Hepatocyte (in vitro differentiated cells): ENCODE data around the gene LY6G6F. TPM values are rescaled to one million over a fixed set of nuclear protein-coding genes. Genes with fewer than 3 reads are reported as not detected.
A peak's percentile ranks its signal among the peaks of the same experiment; 100 is the strongest.

Experiments used
- DNase-seq: peaks from one replicate; pipeline ENCODE4 v3.0.0-alpha.2; 2016; ENCODE audit warnings: low spot score
- H2AFZ ChIP-seq: fragments of 200-600 bp; sonication (generic); 2 replicates; pipeline ENCODE4 v1.6.0; 2016; ENCODE audit warnings: antibody characterized with exemption, mild to moderate bottlenecking
- H3K27ac ChIP-seq: fragments of 200-600 bp; sonication (generic); 2 replicates; pipeline ENCODE4 v1.5.1; 2016; ENCODE audit warnings: mild to moderate bottlenecking
- H3K27me3 ChIP-seq: fragments of 200-600 bp; sonication (generic); 2 replicates; pipeline ENCODE4 v1.6.1; 2016
- H3K36me3 ChIP-seq: fragments of 200-600 bp; sonication (generic); replicated peaks from 2 replicates; pipeline ENCODE4 v1.5.1; 2016; ENCODE audit warnings: low read depth; ENCODE audit not compliant: insufficient read depth
- H3K4me1 ChIP-seq: fragments of 200-600 bp; sonication (generic); 2 replicates; pipeline ENCODE4 v1.5.1; 2016; ENCODE audit warnings: mild to moderate bottlenecking, moderate library complexity; ENCODE audit not compliant: insufficient read depth
- H3K4me2 ChIP-seq: fragments of 200-600 bp; sonication (generic); 2 replicates; pipeline ENCODE4 v1.6.0; 2016
- H3K4me3 ChIP-seq: fragments of 200-600 bp; sonication (generic); 2 replicates; pipeline ENCODE4 v1.5.1; 2016; ENCODE audit warnings: mild to moderate bottlenecking
- H3K79me2 ChIP-seq: fragments of 200-600 bp; sonication (generic); 2 replicates; pipeline ENCODE4 v1.6.0; 2017; ENCODE audit warnings: mild to moderate bottlenecking
- H3K9me2 ChIP-seq: fragments of 200-600 bp; sonication (generic); replicated peaks from 2 replicates; pipeline ENCODE4 v1.6.0; 2017; ENCODE audit warnings: mild to moderate bottlenecking; ENCODE audit not compliant: insufficient read depth
- H3K9me3 ChIP-seq: fragments of 200-600 bp; sonication (generic); 2 replicates; pipeline ENCODE4 v1.5.1; 2016; ENCODE audit warnings: low read depth, mild to moderate bottlenecking
- H4K20me1 ChIP-seq: fragments of 200-600 bp; sonication (generic); 2 replicates; pipeline ENCODE4 v1.6.0; 2016; ENCODE audit warnings: mild to moderate bottlenecking; ENCODE audit not compliant: insufficient read depth, poor library complexity, severe bottlenecking
- EZH2 ChIP-seq: fragments of 200-600 bp; sonication (generic); IDR thresholded peaks from 2 replicates; pipeline ENCODE4 v1.6.1; 2016; ENCODE audit warnings: antibody characterized with exemption, mild to moderate bottlenecking, borderline replicate concordance
- EZH2phosphoT487 ChIP-seq: fragments of 200-600 bp; sonication (generic); IDR thresholded peaks from one replicate; pipeline ENCODE4 v1.6.1; 2018; ENCODE audit warnings: antibody characterized with exemption, mild to moderate bottlenecking, low read depth, moderate library complexity; ENCODE audit not compliant: unreplicated experiment, severe bottlenecking
- WGBS: methylation state at CpG from one replicate; pipeline ENCODE4 v1.1.6; 2016; ENCODE audit warnings: low lambda C conversion rate; ENCODE audit errors: missing lambda C conversion rate; 5-methylcytosine and 5-hydroxymethylcytosine counted together
- polyA plus RNA-seq: library from polyadenylated mRNA; unstranded; fragments of >200 nt; fragmentation: Nextera tagmentation; extraction: Ambion mirVana; gene quantifications from 2 replicates; pipeline ENCODE4 v1.2.1, GENCODE V29; 2016
- total RNA-seq: library from RNA; depleted of rRNA; stranded (reverse); fragments of >200 nt; gene quantifications from 2 replicates; pipeline ENCODE4 v1.2.3, GENCODE V29; 2014
- TF ChIP-seq, protein P1 (sequence below): fragments of 200-600 bp; sonication (generic); IDR thresholded peaks from 2 replicates; pipeline ENCODE4 v1.5.1; 2016; ENCODE audit warnings: antibody characterized with exemption, mild to moderate bottlenecking; ENCODE audit not compliant: poor library complexity

The LY6G6F gene
- total and polyA plus RNA-seq, 2 experiments from 2014 or later = not detected

DNA sequence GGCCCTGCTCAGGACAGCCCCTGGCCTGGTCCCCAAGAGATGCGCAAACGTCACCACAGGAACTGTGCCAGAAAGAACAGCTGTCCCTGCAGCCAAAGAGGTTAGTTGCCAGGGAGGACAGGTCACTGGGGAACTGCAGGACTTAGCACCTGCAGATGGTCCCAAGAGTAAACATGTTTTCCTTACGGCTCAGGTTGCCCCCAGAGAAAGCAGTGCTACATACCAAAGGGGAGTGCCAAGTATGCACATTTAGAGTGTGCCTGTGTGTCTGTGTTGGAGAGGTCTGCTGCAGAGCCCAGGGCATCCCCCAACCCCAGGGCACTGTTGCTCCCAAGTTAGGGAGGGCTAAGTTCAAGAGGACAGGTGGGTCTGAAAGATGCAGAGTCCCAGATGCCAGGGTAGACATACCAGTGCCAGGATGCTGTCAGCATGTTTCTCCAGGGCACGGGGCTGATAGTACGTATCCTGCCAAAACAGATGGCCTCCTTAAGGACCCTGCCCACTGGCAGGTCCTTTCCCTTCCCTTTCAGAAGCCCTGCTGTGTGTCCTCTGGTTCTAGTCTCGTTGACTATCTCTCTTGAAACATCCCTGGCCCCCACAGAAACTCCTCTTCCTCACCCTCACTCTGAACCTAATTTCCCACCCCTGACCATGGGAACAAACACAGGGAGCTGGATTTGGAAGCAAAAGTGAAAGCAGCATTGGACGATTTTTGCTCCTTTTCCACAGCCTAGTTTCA, 4.8 kb upstream of the LY6G6F start:
- 38% methylated on average over 7 of the region's 7 CpGs for WGBS
- peaks cover 56% of the 10 kb centered on the region for H3K79me2 ChIP-seq
- DNase-seq = no peak

DNA sequence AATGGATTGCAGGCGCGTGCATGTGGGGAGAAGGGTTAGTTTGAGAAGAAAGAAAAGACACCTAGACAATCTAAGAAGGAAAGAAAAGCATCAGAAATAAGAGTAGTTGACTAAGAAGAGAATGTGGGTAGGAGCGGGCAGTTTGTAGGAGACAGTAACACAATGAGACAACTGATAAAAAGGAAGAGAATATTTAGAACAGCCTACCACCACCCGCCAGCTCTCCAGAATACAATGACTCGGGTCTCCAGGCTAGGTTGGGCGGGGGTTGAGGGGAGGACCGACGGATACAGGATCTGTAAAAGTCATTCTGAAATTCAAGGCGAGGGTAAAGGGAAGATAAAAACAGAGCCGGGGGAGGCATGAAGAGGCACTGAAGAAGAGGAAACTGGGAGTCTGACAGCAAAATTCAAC, 4.3 kb upstream of the LY6G6F start:
- peak overlapping the region; percentile 96 for H3K27ac ChIP-seq
- DNase-seq = no peak
- H3K27me3 ChIP-seq = no peaks in the 10 kb centered on the region
- H3K4me1 ChIP-seq = peaks cover 26% of the 10 kb centered on the region
- peak overlapping the region; percentile 65 for H3K4me3 ChIP-seq
- no peaks in the 10 kb centered on the region for H3K36me3 ChIP-seq
- H2AFZ ChIP-seq = peak overlapping the region; percentile 47
- H3K4me2 ChIP-seq = peak overlapping the region; percentile 97
- H4K20me1 ChIP-seq = peaks cover 5% of the 10 kb centered on the region
- WGBS = 4% methylated on average over 10 of the region's 10 CpGs
- no peaks in the 10 kb centered on the region for H3K9me2 ChIP-seq
- no peaks in the 10 kb centered on the region for H3K9me3 ChIP-seq
- TF ChIP-seq EZH2phosphoT487 = no peak
- no peak for TF ChIP-seq EZH2
- TF ChIP-seq, protein P1, sequence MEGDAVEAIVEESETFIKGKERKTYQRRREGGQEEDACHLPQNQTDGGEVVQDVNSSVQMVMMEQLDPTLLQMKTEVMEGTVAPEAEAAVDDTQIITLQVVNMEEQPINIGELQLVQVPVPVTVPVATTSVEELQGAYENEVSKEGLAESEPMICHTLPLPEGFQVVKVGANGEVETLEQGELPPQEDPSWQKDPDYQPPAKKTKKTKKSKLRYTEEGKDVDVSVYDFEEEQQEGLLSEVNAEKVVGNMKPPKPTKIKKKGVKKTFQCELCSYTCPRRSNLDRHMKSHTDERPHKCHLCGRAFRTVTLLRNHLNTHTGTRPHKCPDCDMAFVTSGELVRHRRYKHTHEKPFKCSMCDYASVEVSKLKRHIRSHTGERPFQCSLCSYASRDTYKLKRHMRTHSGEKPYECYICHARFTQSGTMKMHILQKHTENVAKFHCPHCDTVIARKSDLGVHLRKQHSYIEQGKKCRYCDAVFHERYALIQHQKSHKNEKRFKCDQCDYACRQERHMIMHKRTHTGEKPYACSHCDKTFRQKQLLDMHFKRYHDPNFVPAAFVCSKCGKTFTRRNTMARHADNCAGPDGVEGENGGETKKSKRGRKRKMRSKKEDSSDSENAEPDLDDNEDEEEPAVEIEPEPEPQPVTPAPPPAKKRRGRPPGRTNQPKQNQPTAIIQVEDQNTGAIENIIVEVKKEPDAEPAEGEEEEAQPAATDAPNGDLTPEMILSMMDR = no peak
- peaks cover 51% of the 10 kb centered on the region for H3K79me2 ChIP-seq

More for the DNA sequence above, 4.8 kb upstream of the LY6G6F start:
- Histone ChIP-seq H3K36me3 (no peaks in the 10 kb centered on the region), H3K9me3 (no peaks in the 10 kb centered on the region), H3K27me3 (no peaks in the 10 kb centered on the region), H3K4me2 (peak overlapping the region; percentile 97), H4K20me1 (peaks cover 5% of the 10 kb centered on the region), H2AFZ (peak overlapping the region; percentile 47), H3K4me1 (peaks cover 26% of the 10 kb centered on the region), H3K4me3 (peak overlapping the region; percentile 65), H3K27ac (peak overlapping the region; percentile 96), H3K9me2 (no peaks in the 10 kb centered on the region)
- TF ChIP-seq EZH2 (no peak), EZH2phosphoT487 (no peak)
- TF ChIP-seq, protein P1 = no peak

DNA sequence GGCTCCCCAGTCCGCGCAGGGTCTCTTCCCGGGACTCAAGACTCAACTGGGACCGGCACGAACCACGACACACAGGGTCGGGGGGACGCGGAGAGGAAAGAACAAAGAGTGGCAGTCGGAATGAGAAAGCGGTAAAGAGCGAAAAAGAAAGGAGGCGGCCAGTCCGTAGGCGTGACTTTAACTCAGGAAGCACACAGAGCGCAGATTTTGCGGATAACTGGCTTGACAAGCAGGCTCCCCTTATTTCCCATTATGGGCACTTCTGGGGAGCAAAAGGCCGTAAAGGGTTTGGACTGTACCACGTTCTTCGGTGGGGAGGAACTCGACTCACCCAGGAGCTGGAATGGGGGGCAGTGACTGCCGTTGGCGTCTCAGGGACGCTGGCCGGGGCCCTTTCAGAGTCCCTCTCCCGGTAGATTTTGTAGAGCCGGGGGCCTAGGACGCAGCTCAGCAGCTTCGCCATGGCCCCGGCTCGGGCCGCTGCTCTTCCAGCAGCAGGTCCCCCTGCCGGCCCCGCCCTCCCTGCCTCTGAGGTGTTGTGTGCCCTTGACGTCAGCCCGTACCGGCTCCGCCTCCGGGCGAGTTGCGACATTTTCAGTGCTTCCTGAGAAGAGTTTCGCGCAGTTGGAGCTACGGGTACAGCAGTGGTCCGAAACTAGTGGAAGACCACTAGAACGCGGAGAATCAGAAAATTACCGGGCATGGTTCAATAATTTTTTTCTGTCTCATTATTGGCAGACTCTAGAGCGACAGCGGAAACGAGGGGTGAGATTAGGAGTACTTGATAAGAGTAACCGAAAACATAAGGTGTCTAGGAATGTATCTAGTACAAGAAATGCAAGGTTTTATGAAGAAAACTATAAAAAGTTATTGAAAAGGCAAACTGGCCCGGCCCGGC, 3.6 kb upstream of the LY6G6F start, which contains the start of gene ABHD16A:
ABHD16A (minus strand) TSS at position 506 of the 898 bp plus-strand sequence; CDS start at position 463, 43 bp downstream.
- no peaks in the 10 kb centered on the region for H3K27me3 ChIP-seq
- TF ChIP-seq EZH2 = no peak
- no peak for TF ChIP-seq EZH2phosphoT487
- TF ChIP-seq, protein P1 = no peak
- peak; percentile 99 for DNase-seq
- peak within 1 kb of the TSS; percentile 97 for H3K4me2 ChIP-seq
- peak within 1 kb of the TSS; percentile 65 for H3K4me3 ChIP-seq
- no peaks in the 10 kb centered on the region for H3K9me3 ChIP-seq
- peak within 1 kb of the TSS; percentile 82 for H2AFZ ChIP-seq
- WGBS = 4% methylated on average over 49 of the region's 54 CpGs
- H3K36me3 ChIP-seq = no peaks in the 10 kb centered on the region
- peak within 1 kb of the TSS; percentile 96 for H3K27ac ChIP-seq
- peaks cover 26% of the 10 kb centered on the region for H3K4me1 ChIP-seq
- peaks cover 5% of the 10 kb centered on the region for H4K20me1 ChIP-seq
- peaks cover 45% of the 10 kb centered on the region for H3K79me2 ChIP-seq
- H3K9me2 ChIP-seq = no peaks in the 10 kb centered on the region
